SH-SY5Y (cell line): ENCODE results near the gene PRPF4.
A peak's percentile ranks its signal among the peaks of the same experiment; 100 is the strongest.

ENCODE experiments used
- GATA2 ChIP-seq: IDR thresholded peaks from 2 replicates; pipeline ENCODE4 v1.6.1; 2011; ENCODE audit warnings: mild to moderate bottlenecking, low read depth, low read length
- GATA3 ChIP-seq: IDR thresholded peaks from 2 replicates; pipeline ENCODE4 v1.6.1; 2011; ENCODE audit warnings: low read depth, mild to moderate bottlenecking, low read length, moderate library complexity

Gene PRPF4

GRCh38 chr9:113275157-113276131 lies at the start of gene PRPF4, which contains the start of gene CDC26:
Gene PRPF4, plus strand, starts transcription at chr9:113275658. Its CDS starts 86 bp downstream, at chr9:113275744.
Gene CDC26, minus strand, starts transcription at chr9:113275572. Its CDS starts 3,065 bp downstream, at chr9:113272507.
- TF ChIP-seq GATA2 (no peak), GATA3 (no peak)

DNA sequence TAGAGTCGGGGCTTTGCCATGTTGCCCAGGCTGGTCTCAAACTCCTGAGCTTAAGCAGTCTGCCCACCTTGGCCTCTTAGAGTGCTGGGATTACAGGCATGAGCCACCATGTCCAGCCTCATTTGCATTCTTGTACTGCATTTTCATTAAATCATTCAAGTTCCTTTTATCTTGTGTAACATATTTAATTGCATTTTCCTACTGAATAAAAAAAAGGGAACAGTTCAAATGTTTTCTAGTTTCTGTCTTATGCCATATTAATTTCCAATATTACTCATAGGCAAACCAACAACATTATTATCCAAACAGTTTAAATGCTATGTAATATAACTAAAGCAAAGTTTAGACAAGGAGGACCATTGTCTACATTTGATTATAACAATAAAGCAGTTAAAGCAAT lies 48.0 kb upstream of the PRPF4 start:
- no peak for TF ChIP-seq GATA2
- no peak for TF ChIP-seq GATA3

DNA sequence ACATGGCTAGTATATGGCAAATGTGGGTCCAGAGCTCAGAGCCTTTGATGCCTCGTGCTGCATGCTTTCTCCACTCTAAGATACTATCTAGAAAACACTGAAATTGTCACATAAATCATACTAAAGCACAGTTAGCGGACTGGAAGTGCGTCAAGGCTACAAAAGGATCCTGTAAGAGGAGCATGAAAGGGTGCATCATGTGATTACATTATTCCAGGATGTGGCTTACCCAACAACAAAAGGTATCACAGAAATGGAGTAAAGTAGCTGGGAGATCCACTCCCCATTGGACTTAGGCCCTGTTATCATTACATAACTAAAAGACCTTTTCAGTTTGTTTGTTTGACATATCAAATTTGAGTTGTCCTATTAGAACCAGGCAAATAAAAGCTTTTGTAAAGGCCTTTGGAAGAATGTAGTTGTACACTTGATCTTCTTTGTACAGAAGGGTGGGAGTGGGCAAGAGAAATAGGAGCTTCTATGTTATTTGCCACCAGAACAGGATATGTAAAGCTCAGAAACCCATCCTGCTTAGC lies 47.3 kb upstream of the PRPF4 start:
- no peak for TF ChIP-seq GATA2
- no peak for TF ChIP-seq GATA3

DNA sequence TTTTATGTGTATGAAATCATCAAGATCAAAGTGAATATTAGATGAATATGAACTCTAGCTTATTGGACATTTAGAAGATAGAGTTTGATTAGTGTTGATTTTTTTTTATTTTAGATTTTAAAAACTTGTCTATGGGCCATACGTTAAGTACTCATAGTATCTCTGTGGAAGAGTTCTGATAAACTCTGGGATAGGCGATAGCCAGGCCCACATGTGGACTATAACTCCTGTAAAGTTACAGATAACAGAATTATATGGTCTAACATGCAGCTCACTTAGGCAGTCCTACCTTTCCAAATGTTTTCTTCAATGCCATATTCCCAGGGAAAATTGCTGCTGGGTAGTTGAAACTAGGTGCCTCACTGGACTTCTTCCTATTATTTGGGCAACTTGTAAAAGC lies 43.8 kb upstream of the PRPF4 start:
- TF ChIP-seq GATA3 (no peak), GATA2 (no peak)

DNA sequence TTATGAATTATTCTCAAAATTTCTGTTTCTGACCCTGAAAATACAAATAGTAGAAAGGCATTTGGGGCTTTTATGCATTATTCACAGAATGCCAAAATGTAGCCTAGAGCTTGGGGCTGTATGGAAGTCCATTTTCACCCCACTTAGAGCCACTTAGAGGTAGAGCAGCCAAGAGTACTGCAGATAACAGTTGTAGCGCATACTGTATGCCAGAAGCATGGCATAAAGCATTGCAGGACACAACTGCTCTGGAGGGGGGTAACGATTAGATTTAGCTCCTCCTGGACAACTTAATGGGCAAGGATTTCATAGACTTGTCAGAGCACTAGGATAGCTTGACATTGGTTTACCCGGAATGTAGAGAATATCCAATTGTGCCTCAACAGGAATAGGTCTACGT lies 38.4 kb upstream of the PRPF4 start:
- TF ChIP-seq GATA2 = no peak
- TF ChIP-seq GATA3 = no peak

GRCh38 chr9:113238202-113238858 lies 37.1 kb upstream of the PRPF4 start:
- TF ChIP-seq GATA2 = no peak
- TF ChIP-seq GATA3 = no peak

- TF ChIP-seq GATA2 = no peak
- TF ChIP-seq GATA3 = no peak
Measured at GRCh38 chr9:113238859-113239232, 36.6 kb upstream of the PRPF4 start.

- TF ChIP-seq GATA2 (no peak), GATA3 (no peak)
Measured at GRCh38 chr9:113241161-113241560, 34.3 kb upstream of the PRPF4 start.

GRCh38 chr9:113244556-113244955 lies 30.9 kb upstream of the PRPF4 start:
- TF ChIP-seq GATA3 = no peak
- TF ChIP-seq GATA2 = no peak

- TF ChIP-seq GATA3 (no peak), GATA2 (no peak)
Measured at GRCh38 chr9:113245894-113246293, 29.6 kb upstream of the PRPF4 start.

DNA sequence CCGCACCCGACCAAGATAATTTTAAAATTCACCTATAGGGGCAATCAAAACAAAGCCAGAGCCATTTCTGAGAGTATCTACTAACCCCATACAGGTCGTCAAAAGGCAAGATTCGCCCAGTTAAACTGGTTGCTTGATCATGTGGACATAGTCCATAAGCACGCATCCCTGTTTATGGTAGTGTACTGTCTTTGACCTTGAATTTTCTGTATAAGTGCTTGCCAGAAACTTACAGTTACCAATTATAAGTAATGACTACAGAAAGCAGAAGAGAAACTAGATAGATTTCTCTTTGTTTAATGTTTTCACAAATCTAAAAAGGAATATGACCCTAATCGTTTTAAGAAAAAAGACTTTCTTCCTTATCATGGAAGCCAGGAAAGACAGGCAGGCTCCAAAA lies 28.5 kb upstream of the PRPF4 start:
- TF ChIP-seq GATA2 (no peak), GATA3 (no peak)

DNA sequence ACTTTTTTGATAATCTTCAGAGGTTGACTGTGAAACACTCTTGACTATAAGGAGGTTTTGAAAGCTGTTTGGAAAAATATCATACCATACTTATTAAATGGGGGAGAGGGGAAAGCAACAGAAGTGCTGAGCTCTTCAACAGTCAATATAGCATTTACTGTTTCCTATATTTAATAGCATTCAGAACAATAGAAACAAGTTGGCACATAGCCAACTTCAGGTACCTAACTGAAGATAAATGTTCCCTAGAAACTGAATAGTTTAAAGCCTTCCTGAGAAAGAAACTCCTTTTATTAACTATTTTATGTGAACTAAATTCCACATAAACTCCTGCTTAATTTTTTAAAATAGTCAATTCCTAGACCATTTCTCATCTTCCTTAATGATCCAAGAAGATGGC lies 27.8 kb upstream of the PRPF4 start:
- TF ChIP-seq GATA3 (no peak), GATA2 (no peak)

- no peak for TF ChIP-seq GATA3
- no peak for TF ChIP-seq GATA2
Measured at GRCh38 chr9:113250807-113251206, 24.7 kb upstream of the PRPF4 start.

- TF ChIP-seq GATA2 (no peak), GATA3 (peak; percentile 57)
Measured at GRCh38 chr9:113254991-113255390, 20.5 kb upstream of the PRPF4 start.
